ENCODE measurements around the gene BRD3.

DNA sequence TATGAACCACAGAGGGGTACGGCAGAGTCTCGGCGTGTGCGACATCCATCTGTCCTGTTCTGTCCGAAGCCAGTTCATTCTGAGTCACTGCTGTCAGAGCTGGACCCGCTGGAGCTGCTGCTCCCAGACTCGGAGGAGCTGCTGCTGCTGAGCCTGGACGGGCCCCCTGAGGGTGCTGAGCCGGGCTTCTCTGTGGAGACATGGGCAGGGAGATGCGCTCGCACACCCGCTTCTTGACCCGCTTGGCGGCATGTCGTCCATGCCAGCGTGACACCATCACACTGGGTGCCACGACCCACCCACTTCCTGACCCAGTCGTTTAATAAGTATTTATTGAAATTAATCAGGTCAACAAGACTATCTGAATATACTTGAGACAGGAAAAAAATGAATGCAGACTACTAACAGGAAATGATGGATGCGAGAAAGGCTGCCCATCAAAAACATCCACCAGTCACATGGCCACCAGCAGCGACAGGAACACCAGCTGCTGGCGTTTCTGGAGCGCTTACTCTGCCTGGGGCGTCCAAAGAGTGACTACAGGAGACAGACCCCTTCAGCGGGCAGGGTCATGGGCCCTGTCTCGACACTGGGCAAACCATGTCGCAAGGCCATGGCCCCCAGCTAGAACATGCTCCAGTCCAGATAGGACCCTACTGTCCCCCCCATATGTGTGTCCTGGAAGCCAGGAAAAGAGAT lies 34.2 kb downstream of the BRD3 start:
- no peak for TF ChIP-seq CTCF (conservative IDR thresholded peaks at IDR 0.05; ENCODE audit: low read depth, low read length)
- TF ChIP-seq EZH2 (IDR thresholded peaks at IDR 0.05; ENCODE audit: borderline replicate concordance, low read depth, low read length, poor library complexity, severe bottlenecking), result no peak

All from A673 (cell line).